HCT116 (cell line): Measurements from ENCODE around the gene CLN3. TPM values are rescaled to one million over a fixed set of nuclear protein-coding genes. Genes with fewer than 3 reads are reported as not detected.

Experiments used
- ATAC-seq: fragments of 200-7000 bp; cut with Tn5 transposase; 2 replicates; pipeline ENCODE4 v1.9.1; 2020; ENCODE audit warnings: mild to moderate bottlenecking, moderate library complexity
- BruUV-seq: library from RNA; stranded (reverse); fragments of 400-500 nt; replicated peaks from 2 replicates; lab custom pipeline; 2021; lab: Mats Ljungman, UMichigan
- CTCF ChIA-PET: fragments of 300-600 bp; sonication (Branson Sonifier 250); formaldehyde crosslinking; loops from one replicate; lab custom pipeline; 2021; ENCODE audit warnings: antibody characterized with exemption; lab: Charles Lee
- POLR2A ChIA-PET: fragments of 300-600, 350-600 bp; sonication (Branson Sonifier 250); formaldehyde crosslinking; loops from one replicate; lab custom pipeline; 2021; ENCODE audit warnings: antibody characterized with exemption; lab: Charles Lee
- RAD21 ChIA-PET, 2 experiments: fragments of 300-600 bp; sonication (Branson Sonifier 250); formaldehyde crosslinking; loops; one replicate each; lab custom pipeline; 2023; ENCODE audit warnings: low total read pairs in 2 of 2; ENCODE audit not compliant: uncharacterized antibody in 2 of 2, unreplicated experiment in 2 of 2, low non-redundant PET in 1 of 2; lab: Charles Lee
- DNase-seq: peaks from one replicate; pipeline ENCODE4 v3.0.0-alpha.2; 2010; ENCODE audit warnings: low read depth, low spot score
- H2AFZ ChIP-seq: fragments of 200-600 bp; shearing (Covaris generic), sonication (generic); 2 replicates; pipeline ENCODE4 v1.6.1; 2017; ENCODE audit warnings: low read depth, mixed run types, mixed read lengths, antibody characterized with exemption, low read length; ENCODE audit not compliant: poor library complexity, severe bottlenecking
- H3K27ac ChIP-seq: 2 replicates; pipeline ENCODE4 v1.5.1; 2012; ENCODE audit warnings: low read depth, low read length
- H3K27me3 ChIP-seq: fragments of 200-600 bp; sonication (generic); 2 replicates; pipeline ENCODE4 v1.6.1; 2016; ENCODE audit warnings: mixed run types, low read length, mixed read lengths; ENCODE audit not compliant: insufficient read depth
- H3K36me3 ChIP-seq, 2 experiments: fragments of 200-500 bp in 1 of 2; fragments of 200-600 bp in 1 of 2; sonication (Bioruptor generic) in 1 of 2; sonication (generic) in 1 of 2; 2 replicates each; pipeline versions ENCODE4 v1.5.1 to v1.6.1; 2014 to 2016; ENCODE audit warnings: low read length in 2 of 2, inconsistent platforms in 1 of 2, mixed read lengths in 1 of 2, mixed run types in 1 of 2; ENCODE audit not compliant: insufficient read depth in 2 of 2, control insufficient read depth in 1 of 2
- H3K4me1 ChIP-seq, 2 experiments: fragments of 200-600 bp in 1 of 2; sonication (generic) in 1 of 2; 2 replicates each; pipeline versions ENCODE4 v1.5.1 to v1.6.1; 2012 to 2017; ENCODE audit warnings: low read length in 2 of 2, inconsistent platforms in 1 of 2, mild to moderate bottlenecking in 1 of 2, mixed read lengths in 1 of 2, mixed run types in 1 of 2, moderate library complexity in 1 of 2; ENCODE audit not compliant: insufficient read depth in 2 of 2, control insufficient read depth in 1 of 2
- H3K4me2 ChIP-seq: fragments of 200-600 bp; sonication (generic); 2 replicates; pipeline ENCODE4 v1.6.1; 2017; ENCODE audit warnings: mixed run types, low read length, mixed read lengths
- H3K4me3 ChIP-seq, 2 experiments: fragments of 200-600 bp in 1 of 2; sonication (generic) in 1 of 2; replicated peaks in 1 of 2; 2 replicates each; pipeline ENCODE4 v1.5.1; 2011 to 2016; ENCODE audit warnings: low read length in 2 of 2, control low read depth in 1 of 2, low read depth in 1 of 2, mild to moderate bottlenecking in 1 of 2, mixed read lengths in 1 of 2, mixed run types in 1 of 2
- H3K79me2 ChIP-seq: fragments of 200-600 bp; sonication (generic); 2 replicates; pipeline ENCODE4 v1.6.1; 2017; ENCODE audit warnings: mild to moderate bottlenecking, mixed run types, low read length, moderate library complexity, mixed read lengths; ENCODE audit not compliant: insufficient read depth
- H3K9ac ChIP-seq: fragments of 200-600 bp; sonication (generic); 2 replicates; pipeline ENCODE4 v1.6.1; 2016; ENCODE audit warnings: low read length, mixed read lengths
- H3K9me2 ChIP-seq: fragments of 200-600 bp; sonication (generic), shearing (Covaris generic); 2 replicates; pipeline ENCODE4 v1.6.1; 2017; ENCODE audit warnings: mixed run types, mild to moderate bottlenecking, moderate library complexity; ENCODE audit not compliant: insufficient read depth
- H3K9me3 ChIP-seq, 2 experiments: fragments of 200-500 bp in 1 of 2; fragments of 200-600 bp in 1 of 2; sonication (Bioruptor generic) in 1 of 2; sonication (generic) in 1 of 2; 2 replicates each; pipeline ENCODE4 v1.6.1; 2014 to 2017; ENCODE audit warnings: low read length in 2 of 2, mixed read lengths in 2 of 2, inconsistent platforms in 1 of 2, low read depth in 1 of 2, mild to moderate bottlenecking in 1 of 2, mixed run types in 1 of 2, moderate library complexity in 1 of 2; ENCODE audit not compliant: control insufficient read depth in 1 of 2, insufficient read depth in 1 of 2
- H4K20me1 ChIP-seq: fragments of 200-600 bp; sonication (generic), shearing (Covaris generic); 2 replicates; pipeline ENCODE4 v1.6.1; 2017; ENCODE audit warnings: mixed run types, mild to moderate bottlenecking, moderate library complexity; ENCODE audit not compliant: insufficient read depth
- CEBPB ChIP-seq: IDR thresholded peaks from 2 replicates; pipeline ENCODE4 v1.6.1; 2012; ENCODE audit warnings: low read depth
- EGR1 ChIP-seq: IDR thresholded peaks from 2 replicates; pipeline ENCODE4 v1.6.1; 2012; ENCODE audit warnings: low read depth
- POLR2AphosphoS5 ChIP-seq: IDR thresholded peaks from 2 replicates; pipeline ENCODE4 v1.6.1; 2011; ENCODE audit warnings: mild to moderate bottlenecking, low read depth, low read length, moderate library complexity
- YY1 ChIP-seq: IDR thresholded peaks from 2 replicates; pipeline ENCODE4 v1.6.1; 2011; ENCODE audit warnings: low read length, low read depth, moderate library complexity, mild to moderate bottlenecking; ENCODE audit not compliant: insufficient replicate concordance; ENCODE audit errors: extremely low read depth
- intact Hi-C: fragments of 100-400 bp; cut with micrococcal nuclease; formaldehyde crosslinking; loops from 2 replicates; pipeline ENCODE4 v1.10.0; 2022
- total RNA-seq: library from RNA; stranded (reverse); gene quantifications from one replicate; pipeline ENCODE4 v1.2.1, GENCODE V29; 2021; ENCODE audit not compliant: unreplicated experiment
- TF ChIP-seq, protein P1 (sequence below): IDR thresholded peaks from 2 replicates; pipeline ENCODE4 v1.6.1; 2012; ENCODE audit warnings: low read depth

CLN3 gene
- total RNA-seq, 1 experiment from 2014 or later, result 19.9 TPM

DNA sequence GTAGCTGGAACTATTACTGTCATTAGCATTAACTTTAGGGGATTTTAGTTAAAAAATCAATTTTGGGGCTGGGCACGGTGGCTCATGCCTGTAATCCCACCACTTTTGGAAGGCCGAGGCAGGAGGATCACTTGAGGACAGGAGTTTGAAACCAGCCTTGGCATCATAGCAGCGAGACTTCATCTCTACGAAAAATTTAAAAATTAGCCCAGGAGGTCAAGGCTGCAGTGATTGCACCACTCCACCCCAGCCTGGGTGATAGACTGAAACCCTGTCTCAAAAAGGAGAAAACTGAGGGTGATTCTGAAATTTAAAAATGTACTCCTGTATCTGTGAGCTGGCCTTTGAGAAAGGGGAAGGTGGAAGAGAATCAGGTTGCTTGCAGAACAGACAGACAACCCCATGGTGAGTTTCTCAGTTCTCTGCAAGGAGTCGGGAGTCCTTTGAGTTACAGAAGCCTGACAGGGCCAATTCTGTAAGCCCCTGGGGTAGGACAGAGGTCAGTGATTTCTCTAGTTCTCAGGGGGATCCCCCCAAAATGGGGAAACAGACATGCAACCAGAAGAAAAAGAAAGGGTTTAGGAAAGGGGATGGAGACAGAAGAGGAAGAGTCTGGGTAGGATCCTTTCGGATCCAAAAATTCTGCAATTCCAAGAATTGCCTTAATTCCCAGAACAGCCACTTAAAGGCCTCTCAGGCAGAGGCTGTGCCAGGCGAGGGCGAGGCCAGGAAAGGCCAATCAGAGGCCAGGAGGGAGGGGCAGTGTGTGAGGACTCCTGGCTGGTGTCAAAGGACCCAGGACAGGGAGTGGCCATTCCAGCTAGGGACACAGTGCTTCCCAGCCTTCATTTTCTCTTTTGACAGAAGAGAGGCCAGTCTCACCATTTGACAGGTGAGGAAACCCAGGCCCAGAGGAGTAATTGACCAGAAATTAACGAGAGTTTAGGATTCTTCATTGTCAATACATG lies 40.2 kb upstream of the CLN3 start:
- no peaks in the 10 kb centered on the region for H3K79me2 ChIP-seq
- no TSS peak for BruUV-seq
- H3K9me2 ChIP-seq, result no peaks in the 10 kb centered on the region
- H3K27me3 ChIP-seq, result no peaks in the 10 kb centered on the region
- DNase-seq, result peak; percentile 56
- no peak overlapping the region for H3K27ac ChIP-seq
- no peaks in the 10 kb centered on the region for H3K9me3 ChIP-seq
- ChIA-PET POLR2A (interaction anchor here (1.0 kb wide), 1 partner anchor 9 kb away, joined by 3 read pairs; no protein-coding TSS in a partner anchor), CTCF (no interaction called here), RAD21 (no interaction called here)
- intact Hi-C loops, result no loop called here
- H3K4me2 ChIP-seq, result peak overlapping the region; percentile 40
- H2AFZ ChIP-seq, result peak overlapping the region; percentile 72
- no peaks in the 10 kb centered on the region for H3K36me3 ChIP-seq
- TF ChIP-seq POLR2AphosphoS5 (no peak), CEBPB (no peak), YY1 (no peak), EGR1 (no peak)
- TF ChIP-seq, protein P1, sequence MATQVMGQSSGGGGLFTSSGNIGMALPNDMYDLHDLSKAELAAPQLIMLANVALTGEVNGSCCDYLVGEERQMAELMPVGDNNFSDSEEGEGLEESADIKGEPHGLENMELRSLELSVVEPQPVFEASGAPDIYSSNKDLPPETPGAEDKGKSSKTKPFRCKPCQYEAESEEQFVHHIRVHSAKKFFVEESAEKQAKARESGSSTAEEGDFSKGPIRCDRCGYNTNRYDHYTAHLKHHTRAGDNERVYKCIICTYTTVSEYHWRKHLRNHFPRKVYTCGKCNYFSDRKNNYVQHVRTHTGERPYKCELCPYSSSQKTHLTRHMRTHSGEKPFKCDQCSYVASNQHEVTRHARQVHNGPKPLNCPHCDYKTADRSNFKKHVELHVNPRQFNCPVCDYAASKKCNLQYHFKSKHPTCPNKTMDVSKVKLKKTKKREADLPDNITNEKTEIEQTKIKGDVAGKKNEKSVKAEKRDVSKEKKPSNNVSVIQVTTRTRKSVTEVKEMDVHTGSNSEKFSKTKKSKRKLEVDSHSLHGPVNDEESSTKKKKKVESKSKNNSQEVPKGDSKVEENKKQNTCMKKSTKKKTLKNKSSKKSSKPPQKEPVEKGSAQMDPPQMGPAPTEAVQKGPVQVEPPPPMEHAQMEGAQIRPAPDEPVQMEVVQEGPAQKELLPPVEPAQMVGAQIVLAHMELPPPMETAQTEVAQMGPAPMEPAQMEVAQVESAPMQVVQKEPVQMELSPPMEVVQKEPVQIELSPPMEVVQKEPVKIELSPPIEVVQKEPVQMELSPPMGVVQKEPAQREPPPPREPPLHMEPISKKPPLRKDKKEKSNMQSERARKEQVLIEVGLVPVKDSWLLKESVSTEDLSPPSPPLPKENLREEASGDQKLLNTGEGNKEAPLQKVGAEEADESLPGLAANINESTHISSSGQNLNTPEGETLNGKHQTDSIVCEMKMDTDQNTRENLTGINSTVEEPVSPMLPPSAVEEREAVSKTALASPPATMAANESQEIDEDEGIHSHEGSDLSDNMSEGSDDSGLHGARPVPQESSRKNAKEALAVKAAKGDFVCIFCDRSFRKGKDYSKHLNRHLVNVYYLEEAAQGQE, result no peak
- no peak overlapping the region for H3K4me3 ChIP-seq
- H4K20me1 ChIP-seq, result no peaks in the 10 kb centered on the region
- peaks cover 0 to 12% of the 10 kb centered on the region in 2 experiments; a peak in 3 of 4 replicates for H3K4me1 ChIP-seq
- peak; percentile 100 for ATAC-seq
- H3K9ac ChIP-seq, result no peak overlapping the region
